Stimulated activated effector memory CD8-positive, alpha-beta T cell treated with anti-CD3 and anti-CD28 coated beads, Interleukin-12 subunit alpha, Interleukin-12 subunit beta, amount 100 ng/mL, for 72 hours (primary cell): ENCODE results near the gene GSTM4.
"Not testable (repeated sequence)": the region's sequence is repeated elsewhere in the genome, so short reads cannot be mapped to it uniquely, and the experiment has no call there.

Experiments
- ATAC-seq: fragments of 150-1000 bp; cut with Tn5 transposase; 2 replicates; pipeline ENCODE4 v1.10.0; 2021
- DNase-seq, 2 donors: peaks; one replicate each; pipeline ENCODE4 v3.0.0; 2021 to 2022; ENCODE audit warnings: low spot score in 2 of 2
- H3K27ac Mint-ChIP-seq: one replicate; pipeline ENCODE4 v1.8.0; 2022; ENCODE audit warnings: mild to moderate bottlenecking, mixed read lengths
- H3K36me3 Mint-ChIP-seq: one replicate; pipeline ENCODE4 v1.8.0; 2022; ENCODE audit warnings: mild to moderate bottlenecking, mixed read lengths
- H3K4me1 Mint-ChIP-seq: one replicate; pipeline ENCODE4 v1.8.0; 2022; ENCODE audit warnings: mixed read lengths
- H3K4me3 Mint-ChIP-seq: one replicate; pipeline ENCODE4 v1.8.0; 2022; ENCODE audit warnings: mild to moderate bottlenecking, mixed read lengths
- H3K9me3 Mint-ChIP-seq: one replicate; pipeline ENCODE4 v1.8.0; 2022; ENCODE audit warnings: mixed read lengths

The GSTM4 gene

GRCh38 chr1:109660691-109661026 is 4.8 kb downstream of the GSTM4 start:
- not testable (repeated sequence) for H3K27ac Mint-ChIP-seq, DNase-seq, ATAC-seq, H3K36me3 Mint-ChIP-seq, H3K4me3 Mint-ChIP-seq, H3K9me3 Mint-ChIP-seq
- H3K4me1 Mint-ChIP-seq = peaks cover 10% of the 10 kb centered on the region

- Mint-ChIP-seq H3K36me3 (peaks cover 2% of the 10 kb centered on the region), H3K4me3 (no peak overlapping the region), H3K4me1 (peaks cover 3% of the 10 kb centered on the region), H3K27ac (peak overlapping the region; percentile 43), H3K9me3 (no peaks in the 10 kb centered on the region)
- DNase-seq (peak in 1 of 2 donors; percentile 32), ATAC-seq (no peak)
Measured at GRCh38 chr1:109661391-109661790, 5.5 kb downstream of the GSTM4 start.

GRCh38 chr1:109664671-109665070 is 8.8 kb downstream of the GSTM4 start:
- DNase-seq (no peak), ATAC-seq (no peak)
- Mint-ChIP-seq H3K9me3 (no peaks in the 10 kb centered on the region), H3K27ac (no peak overlapping the region), H3K4me3 (no peak overlapping the region), H3K36me3 (peaks cover 5% of the 10 kb centered on the region), H3K4me1 (peaks cover 13% of the 10 kb centered on the region)

- peak in 1 of 2 donors; percentile 65 for DNase-seq
- H3K4me3 Mint-ChIP-seq = peak within 1 kb of the TSS; percentile 49
- no peaks in the 10 kb centered on the region for H3K9me3 Mint-ChIP-seq
- no peak within 1 kb of the TSS for H3K27ac Mint-ChIP-seq
- H3K36me3 Mint-ChIP-seq = peaks cover 5% of the 10 kb centered on the region
- H3K4me1 Mint-ChIP-seq = peaks cover 24% of the 10 kb centered on the region
- peak; percentile 89 for ATAC-seq
Measured at GRCh38 chr1:109667452-109668122, 11.7 kb downstream of the GSTM4 start, which contains the start of gene GSTM2. GSTM2 (plus strand) TSS chr1:109668057; CDS start chr1:109668116, 59 bp downstream.

GRCh38 chr1:109668123-109668775 is 12.3 kb downstream of the GSTM4 start:
- H3K4me1 Mint-ChIP-seq = peaks cover 24% of the 10 kb centered on the region
- H3K36me3 Mint-ChIP-seq = peaks cover 5% of the 10 kb centered on the region
- H3K27ac Mint-ChIP-seq = no peak overlapping the region

GRCh38 chr1:109669246-109669948 is 13.5 kb downstream of the GSTM4 start:
- no peaks in the 10 kb centered on the region for H3K9me3 Mint-ChIP-seq
- peak overlapping the region; percentile 39 for H3K4me3 Mint-ChIP-seq
- DNase-seq = peak in 1 of 2 donors; percentile 47
- peak; percentile 22 for ATAC-seq
- peaks cover 5% of the 10 kb centered on the region for H3K36me3 Mint-ChIP-seq
- H3K27ac Mint-ChIP-seq = no peak overlapping the region
- H3K4me1 Mint-ChIP-seq = peaks cover 24% of the 10 kb centered on the region

More at GRCh38 chr1:109668123-109668775, 12.3 kb downstream of the GSTM4 start:
- Mint-ChIP-seq H3K4me3 (peak overlapping the region; percentile 49), H3K9me3 (no peaks in the 10 kb centered on the region)
- ATAC-seq (no peak), DNase-seq (peak in 1 of 2 donors; percentile 46)

GRCh38 chr1:109669949-109670302 is 14.0 kb downstream of the GSTM4 start:
- not testable (repeated sequence) for ATAC-seq, H3K27ac Mint-ChIP-seq, H3K36me3 Mint-ChIP-seq, DNase-seq, H3K9me3 Mint-ChIP-seq
- Mint-ChIP-seq H3K4me3 (peak overlapping the region; percentile 39), H3K4me1 (peaks cover 24% of the 10 kb centered on the region)

- Mint-ChIP-seq H3K27ac (no peak overlapping the region), H3K4me1 (peaks cover 24% of the 10 kb centered on the region), H3K36me3 (peaks cover 5% of the 10 kb centered on the region), H3K9me3 (no peaks in the 10 kb centered on the region), H3K4me3 (no peak overlapping the region)
- DNase-seq (no peak), ATAC-seq (no peak)
Measured at GRCh38 chr1:109671067-109671466, 15.2 kb downstream of the GSTM4 start.

- not testable (repeated sequence) for H3K9me3 Mint-ChIP-seq, H3K36me3 Mint-ChIP-seq, DNase-seq, ATAC-seq, H3K27ac Mint-ChIP-seq, H3K4me3 Mint-ChIP-seq
- peaks cover 18% of the 10 kb centered on the region for H3K4me1 Mint-ChIP-seq
Measured at GRCh38 chr1:109673861-109674260, 18.0 kb downstream of the GSTM4 start.

- not testable (repeated sequence) for H3K9me3 Mint-ChIP-seq, H3K36me3 Mint-ChIP-seq, DNase-seq
Measured at GRCh38 chr1:109676683-109677381, 20.9 kb downstream of the GSTM4 start.

GRCh38 chr1:109677459-109677858 is 21.6 kb downstream of the GSTM4 start:
- no peak for ATAC-seq
- H3K4me1 Mint-ChIP-seq = no peaks in the 10 kb centered on the region
- H3K9me3 Mint-ChIP-seq = no peaks in the 10 kb centered on the region
- H3K27ac Mint-ChIP-seq = no peak overlapping the region
- H3K36me3 Mint-ChIP-seq = no peaks in the 10 kb centered on the region
- H3K4me3 Mint-ChIP-seq = no peak overlapping the region
- peak in 1 of 2 donors; percentile 20 for DNase-seq

More at GRCh38 chr1:109676683-109677381, 20.9 kb downstream of the GSTM4 start:
- ATAC-seq, H3K4me1 Mint-ChIP-seq, H3K4me3 Mint-ChIP-seq, H3K27ac Mint-ChIP-seq: not testable (repeated sequence)

- H3K27ac Mint-ChIP-seq, H3K36me3 Mint-ChIP-seq, H3K4me3 Mint-ChIP-seq, ATAC-seq, H3K9me3 Mint-ChIP-seq, H3K4me1 Mint-ChIP-seq, DNase-seq: not testable (repeated sequence)
Measured at GRCh38 chr1:109678637-109679036, 22.7 kb downstream of the GSTM4 start.

GRCh38 chr1:109684777-109685176 is 28.9 kb downstream of the GSTM4 start:
- H3K4me3 Mint-ChIP-seq, H3K9me3 Mint-ChIP-seq, H3K36me3 Mint-ChIP-seq, H3K27ac Mint-ChIP-seq, H3K4me1 Mint-ChIP-seq, ATAC-seq, DNase-seq: not testable (repeated sequence)

GRCh38 chr1:109685399-109685798 is 29.5 kb downstream of the GSTM4 start:
- not testable (repeated sequence) for ATAC-seq, DNase-seq, H3K4me3 Mint-ChIP-seq, H3K36me3 Mint-ChIP-seq, H3K9me3 Mint-ChIP-seq, H3K4me1 Mint-ChIP-seq, H3K27ac Mint-ChIP-seq

GRCh38 chr1:109685890-109686289 is 30.0 kb downstream of the GSTM4 start:
- H3K4me3 Mint-ChIP-seq, H3K9me3 Mint-ChIP-seq, H3K36me3 Mint-ChIP-seq, H3K4me1 Mint-ChIP-seq, ATAC-seq, DNase-seq, H3K27ac Mint-ChIP-seq: not testable (repeated sequence)
